HL-60/S4 treated with retinoic acid at 250 ng/mL for 4 days and 3 days (cell line): ENCODE results near the gene WIZ.

ENCODE experiments used
- in situ Hi-C: fragments of 300-500 bp; cut with MboI; formaldehyde crosslinking; loops from 2 replicates; pipeline ENCODE4 v1.7.0; 2022; ENCODE audit warnings: low sequenced_read_pairs

The WIZ gene

GRCh38 chr19:15467734-15468214 lies 18.0 kb upstream of the WIZ start:
- in situ Hi-C loops, result no loop called here

- in situ Hi-C loops, result no loop called here
These were observed 17.3 kb upstream of the WIZ start for GRCh38 chr19:15466851-15467733.

DNA sequence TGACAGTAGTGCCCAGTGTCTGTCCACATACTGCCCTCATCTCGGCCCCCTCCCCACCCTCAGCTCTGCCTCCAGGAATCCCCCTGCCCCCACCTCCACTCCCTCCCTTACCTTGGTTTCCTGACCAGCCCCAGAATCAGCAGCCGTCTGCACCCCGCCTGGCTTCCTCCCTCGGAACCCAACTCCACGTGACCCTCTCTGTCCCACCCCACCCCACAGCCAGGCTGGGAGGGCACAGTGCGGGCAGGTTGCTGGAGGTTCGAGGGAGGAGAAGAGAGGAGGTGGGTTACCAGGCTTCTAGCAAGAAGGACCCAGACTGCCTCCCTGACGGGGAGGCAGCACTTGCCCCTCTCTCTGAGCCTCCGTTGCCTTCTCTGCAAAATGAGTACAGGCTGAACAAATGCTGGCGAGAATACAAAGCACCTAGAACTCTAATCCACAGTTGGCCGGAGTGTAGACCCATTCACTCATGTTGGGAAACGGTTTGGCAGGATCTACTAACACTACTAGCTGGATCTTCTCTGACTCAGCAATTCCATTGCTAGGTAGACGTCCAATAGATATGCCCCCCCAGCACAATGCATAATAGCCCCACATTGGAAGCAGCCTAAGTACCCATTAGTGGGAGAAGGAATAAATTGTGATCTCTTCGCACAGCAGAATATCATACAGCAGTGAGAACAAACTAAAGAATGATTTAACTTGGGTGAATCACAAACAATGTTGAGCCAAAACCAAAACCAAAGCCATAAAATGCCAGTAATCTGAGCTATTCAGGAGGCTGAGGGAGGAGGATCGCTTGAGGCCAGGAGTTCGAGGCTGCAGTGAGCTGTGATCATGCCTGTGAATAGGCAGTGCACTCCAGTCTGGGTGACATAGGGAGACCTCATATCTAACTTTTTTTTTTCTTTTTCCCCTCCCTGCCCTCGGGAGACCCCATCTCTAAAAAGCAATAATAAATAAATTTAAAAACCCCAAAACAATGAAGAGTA lies 14.9 kb upstream of the WIZ start, which contains the start of gene RASAL3:
Gene RASAL3 (minus strand): TSS at position 151 of the 992 bp plus-strand sequence. CDS start 186 bp downstream, outside the sequence.
- in situ Hi-C loops, result no loop called here

DNA sequence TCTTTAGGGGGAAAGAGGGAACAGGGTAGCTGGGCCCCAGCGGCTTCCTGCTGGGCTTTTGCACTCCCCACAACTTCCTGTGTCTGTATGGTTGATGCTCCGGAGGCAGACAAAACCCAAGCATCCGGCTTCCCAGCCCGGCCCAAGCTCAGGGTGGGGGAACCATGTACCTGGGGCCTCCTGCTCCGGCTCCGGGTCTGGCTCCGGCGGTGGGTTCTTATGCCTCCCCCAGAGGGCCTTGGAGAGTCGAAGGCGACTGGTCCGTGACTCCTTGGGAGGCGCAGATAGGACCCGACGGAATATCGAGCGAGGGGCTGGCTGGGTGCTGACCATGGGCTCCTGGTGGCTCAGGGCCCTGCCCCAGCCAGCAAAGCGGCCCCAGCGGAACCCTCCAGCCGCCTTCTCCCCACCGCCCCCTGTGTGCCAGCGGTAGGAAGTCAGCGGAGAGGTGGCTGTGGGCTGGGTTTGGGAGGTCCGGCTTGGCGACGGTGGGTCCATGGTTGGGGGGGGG lies 14.2 kb upstream of the WIZ start:
- in situ Hi-C loops, result no loop called here

GRCh38 chr19:15461694-15462093 lies 11.9 kb upstream of the WIZ start:
- in situ Hi-C loops, result no loop called here

DNA sequence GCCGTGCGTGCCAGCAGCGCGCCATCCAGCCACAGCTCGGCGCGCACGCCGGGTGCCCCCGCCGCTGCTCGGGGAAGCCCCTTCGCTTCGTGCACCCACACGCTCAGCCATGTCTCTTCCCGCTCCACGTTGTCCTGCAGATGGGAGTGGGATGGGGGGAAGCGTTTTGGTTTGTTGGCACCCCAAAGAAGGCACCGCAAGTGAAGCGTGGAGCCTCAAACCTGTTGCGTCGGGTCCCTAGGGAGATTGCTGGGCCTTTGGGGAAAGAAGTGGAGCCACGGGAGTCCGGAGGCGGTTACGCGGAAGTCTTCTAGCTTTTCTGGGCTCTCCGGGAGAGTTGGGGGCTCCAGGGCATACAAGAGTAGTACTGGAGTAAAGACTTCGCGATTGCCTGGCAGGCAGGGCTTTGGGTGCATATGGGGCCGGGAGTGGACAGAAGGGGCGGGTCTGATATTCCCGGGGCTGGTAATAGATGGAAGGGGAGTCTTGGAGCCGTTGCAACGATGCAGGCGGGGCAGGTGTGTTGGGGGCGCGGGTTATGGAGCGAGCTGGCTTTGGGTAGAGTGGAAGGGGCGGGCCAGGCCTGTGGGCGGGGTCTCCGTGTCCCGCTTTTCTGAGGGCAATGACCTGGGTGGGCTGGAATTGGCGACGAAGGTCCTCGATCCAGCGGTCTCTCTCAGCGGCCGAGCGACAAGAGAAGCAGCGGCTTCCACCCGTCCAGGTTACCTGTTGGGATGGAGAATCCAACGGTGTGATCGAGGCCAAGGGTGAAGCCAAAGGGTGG lies 8.1 kb upstream of the WIZ start:
- in situ Hi-C loops, result no loop called here

DNA sequence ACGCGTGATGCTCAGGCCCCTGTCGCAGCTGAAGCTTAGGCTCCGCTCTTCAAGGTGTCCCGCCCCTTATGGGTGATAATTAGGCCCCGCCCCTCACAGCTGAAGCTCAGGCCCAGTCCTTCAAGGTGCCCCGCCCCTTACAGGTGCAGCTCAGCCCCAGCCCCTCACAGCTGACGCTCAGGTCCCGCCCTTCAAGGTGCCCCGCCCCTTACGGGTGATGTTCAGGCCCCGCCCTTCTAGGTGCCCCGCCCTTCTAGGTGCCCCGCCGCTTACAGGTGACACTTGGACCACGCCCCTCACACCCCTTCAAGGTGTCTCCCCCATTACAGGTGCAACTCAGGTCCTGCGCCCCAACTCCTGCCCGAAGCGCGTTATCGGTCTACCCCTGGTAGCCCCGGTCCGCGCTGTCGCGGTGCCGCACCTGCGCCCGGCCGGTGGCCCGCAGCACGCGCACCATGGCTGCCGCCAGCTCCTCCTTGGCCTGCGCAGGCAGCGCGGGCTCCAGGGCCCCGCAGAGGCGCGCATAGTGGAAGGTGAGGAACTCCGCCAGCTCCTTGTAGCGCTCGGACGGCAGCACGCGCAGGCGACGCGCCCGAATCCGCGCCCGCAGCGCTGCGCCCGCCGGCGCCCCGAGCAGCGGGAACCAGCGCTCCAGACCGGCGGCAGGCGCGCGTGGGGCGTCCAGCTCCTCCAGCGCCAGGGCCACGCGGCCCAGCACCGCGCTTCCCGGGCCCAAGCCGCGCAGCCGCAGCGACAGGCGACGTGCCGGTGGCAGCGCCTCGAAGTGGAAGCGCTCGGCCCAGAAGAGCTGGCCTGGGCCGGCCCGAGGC lies 7.3 kb upstream of the WIZ start:
- in situ Hi-C loops, result no loop called here

DNA sequence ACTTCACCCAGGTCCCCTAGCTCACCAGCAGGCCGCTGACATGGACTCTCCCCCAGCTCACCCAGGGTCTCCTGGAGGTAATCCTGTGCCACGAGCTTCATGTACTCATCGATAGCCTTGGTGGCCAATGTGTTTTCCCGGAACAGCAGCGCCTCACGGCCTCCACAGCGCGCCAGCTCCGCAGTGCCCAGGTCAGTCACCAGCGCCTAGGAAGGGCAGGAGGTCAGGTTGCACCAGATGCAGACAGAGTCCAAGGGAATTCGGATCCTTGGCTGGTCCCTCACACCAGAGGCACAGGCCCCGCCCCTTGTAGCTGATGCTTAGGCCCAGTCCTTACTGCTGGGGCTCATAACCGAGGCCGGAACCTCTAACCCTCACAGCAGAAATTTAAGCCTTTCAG lies 6.7 kb upstream of the WIZ start:
- in situ Hi-C loops, result no loop called here

DNA sequence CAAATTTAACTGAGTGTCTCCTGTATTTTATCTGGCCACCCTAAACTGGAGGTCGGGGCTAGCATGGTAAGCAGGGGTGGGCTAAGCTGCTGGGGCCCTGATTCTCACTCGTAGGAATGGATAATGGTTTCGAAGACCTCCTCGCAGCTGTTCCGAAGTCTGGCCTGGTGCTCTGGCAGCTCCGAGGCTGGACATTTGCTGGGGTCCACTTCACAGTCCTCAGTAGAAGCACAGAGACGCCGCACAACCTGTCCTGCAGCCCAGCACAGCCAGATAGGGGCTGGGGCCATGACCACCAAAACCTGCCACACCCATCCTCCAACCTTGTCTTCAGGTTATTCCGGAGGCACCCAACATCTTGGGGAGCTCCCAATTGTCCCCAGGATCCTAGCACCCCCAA lies 6.2 kb upstream of the WIZ start:
- in situ Hi-C loops, result no loop called here

- in situ Hi-C loops, result no loop called here
These were observed 4.4 kb upstream of the WIZ start for GRCh38 chr19:15453906-15454860.

- in situ Hi-C loops, result no loop called here
These were observed 3.4 kb upstream of the WIZ start for GRCh38 chr19:15453091-15453578.

DNA sequence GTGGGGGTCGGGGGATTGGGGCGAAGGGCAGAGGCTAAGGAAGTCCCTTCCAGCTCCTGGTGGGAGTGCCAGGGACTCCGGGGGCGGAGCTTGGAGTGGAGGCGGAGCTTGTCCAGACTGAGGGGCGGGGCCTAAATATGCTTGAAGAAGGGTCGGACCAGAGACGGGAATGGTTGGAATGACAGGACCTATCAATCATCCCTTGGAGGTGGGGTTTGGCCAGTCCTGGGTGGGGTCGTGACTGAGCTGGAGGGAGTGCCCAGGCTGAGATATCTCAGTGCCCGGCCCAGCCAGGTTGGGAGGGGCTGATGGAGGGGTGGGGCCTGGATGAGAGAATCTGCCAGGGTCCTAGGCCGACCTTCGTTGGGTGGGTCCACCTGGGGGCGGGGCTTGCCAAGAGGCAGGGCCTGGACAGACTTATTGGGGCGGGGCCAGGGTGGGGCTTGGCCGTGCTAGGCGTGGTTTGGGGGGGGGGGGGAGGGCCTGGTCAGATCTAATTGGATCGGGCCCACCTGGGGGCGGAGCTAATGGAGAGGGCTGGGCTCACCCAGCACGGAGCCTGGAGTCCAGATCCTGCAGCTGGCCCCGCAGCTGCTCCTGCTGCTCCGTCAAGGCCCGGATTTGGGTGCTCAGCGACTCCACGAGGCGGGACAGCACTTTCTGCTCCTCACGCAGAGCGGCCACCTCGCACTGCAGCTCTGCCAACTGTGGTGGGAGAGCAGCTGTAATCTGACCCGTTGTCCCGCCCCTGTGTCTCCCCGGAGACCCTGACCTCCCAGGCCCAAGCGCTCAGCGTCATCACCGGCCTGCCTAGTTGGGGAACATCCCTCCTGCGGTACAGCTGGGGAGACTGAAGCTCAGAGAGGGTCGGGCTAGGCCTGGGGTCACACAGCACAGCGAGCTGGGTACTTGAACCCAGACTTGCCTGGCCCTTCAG lies 2.6 kb upstream of the WIZ start:
- in situ Hi-C loops, result no loop called here

DNA sequence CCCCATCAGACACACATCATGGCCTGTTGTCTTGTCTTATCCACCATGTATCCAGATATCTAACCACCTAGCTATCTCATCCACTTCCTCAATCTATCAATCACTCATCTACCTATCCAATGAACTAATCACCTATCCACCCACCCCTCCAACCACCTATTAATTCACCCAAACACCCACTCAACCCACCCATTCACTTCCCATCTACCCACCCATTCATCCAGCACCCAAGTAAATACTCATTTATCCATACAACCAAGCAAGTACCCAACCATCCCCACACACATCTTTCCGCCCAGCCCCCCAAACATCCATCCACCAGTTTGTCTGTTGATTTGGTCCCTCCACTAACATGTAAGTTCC lies 753 bp upstream of the WIZ start:
- in situ Hi-C loops, result no loop called here

GRCh38 chr19:15448778-15449619 lies 757 bp downstream of the WIZ start:
- in situ Hi-C loops, result no loop called here

GRCh38 chr19:15448044-15448777 lies 1.5 kb downstream of the WIZ start:
- in situ Hi-C loops, result no loop called here

- in situ Hi-C loops, result no loop called here
These were observed 2.7 kb downstream of the WIZ start for GRCh38 chr19:15447057-15447456.
